HG02885 (cell line): ENCODE data around the gene GTF2H3.

Experiments
- ATAC-seq: cut with Tn5 transposase; IDR thresholded peaks from one replicate; pipeline ENCODE4 v1.9.1; 2021; ENCODE audit warnings: mild to moderate bottlenecking; ENCODE audit not compliant: unreplicated experiment, poor library complexity

Gene GTF2H3

DNA sequence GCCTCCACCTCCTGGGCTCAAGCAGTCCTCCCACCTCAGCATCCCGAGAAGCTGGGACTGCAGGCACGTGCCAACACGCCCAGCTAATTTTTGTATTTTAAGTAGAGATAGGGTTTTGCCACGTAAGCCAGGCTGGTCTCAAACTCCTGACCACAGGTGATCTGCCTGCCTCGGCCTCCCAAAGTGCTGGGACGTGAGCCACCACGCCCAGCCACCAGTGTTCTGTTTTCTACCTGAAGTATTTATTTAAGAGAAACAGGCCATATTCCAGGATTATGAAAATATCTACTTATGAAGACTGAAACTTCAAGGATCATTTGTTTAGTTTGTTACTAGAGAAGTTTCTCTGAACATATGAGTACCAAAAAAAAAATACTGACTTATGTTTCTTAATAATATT is 10.3 kb downstream of the GTF2H3 start:
- ATAC-seq = no peak

- ATAC-seq = no peak
These were observed 11.8 kb downstream of the GTF2H3 start for GRCh38 chr12:123645380-123645779.

GRCh38 chr12:123645878-123646277 is 12.2 kb downstream of the GTF2H3 start:
- ATAC-seq = no peak

GRCh38 chr12:123648401-123648800 is 14.8 kb downstream of the GTF2H3 start:
- ATAC-seq = no peak

DNA sequence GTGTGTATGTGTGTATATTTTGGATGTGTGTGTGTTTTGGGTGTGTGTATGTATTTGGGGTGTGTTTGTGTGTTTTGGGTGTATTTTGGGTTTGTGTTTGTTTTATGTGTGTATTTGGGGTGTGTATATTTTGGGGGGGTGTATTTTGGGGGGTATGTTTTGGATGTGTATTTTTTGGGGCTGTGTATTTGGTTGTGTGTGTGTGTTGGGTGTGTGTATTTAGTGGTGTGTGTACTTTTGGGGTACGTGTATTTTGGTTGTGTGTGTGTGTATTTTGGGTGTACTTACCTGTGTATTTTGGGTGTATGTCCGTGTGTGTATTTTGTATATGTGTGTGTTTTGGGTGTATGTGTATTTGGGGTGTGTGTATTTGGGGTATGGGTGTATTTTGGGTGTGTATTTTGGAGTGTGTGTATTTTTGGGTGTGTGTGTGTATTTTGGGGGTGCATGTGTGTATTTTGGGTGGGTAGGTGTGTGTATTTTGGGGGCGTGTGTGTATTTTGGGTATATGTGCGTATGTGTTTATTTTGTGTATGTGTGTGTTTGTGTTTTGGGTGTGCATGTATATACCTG is 20.6 kb downstream of the GTF2H3 start:
- no peak for ATAC-seq

GRCh38 chr12:123655420-123655819 is 21.8 kb downstream of the GTF2H3 start:
- ATAC-seq = peak; percentile 79

- ATAC-seq = no peak
These were observed 22.8 kb downstream of the GTF2H3 start for GRCh38 chr12:123656392-123656791.

GRCh38 chr12:123657211-123657610 is 23.6 kb downstream of the GTF2H3 start:
- ATAC-seq = no peak

DNA sequence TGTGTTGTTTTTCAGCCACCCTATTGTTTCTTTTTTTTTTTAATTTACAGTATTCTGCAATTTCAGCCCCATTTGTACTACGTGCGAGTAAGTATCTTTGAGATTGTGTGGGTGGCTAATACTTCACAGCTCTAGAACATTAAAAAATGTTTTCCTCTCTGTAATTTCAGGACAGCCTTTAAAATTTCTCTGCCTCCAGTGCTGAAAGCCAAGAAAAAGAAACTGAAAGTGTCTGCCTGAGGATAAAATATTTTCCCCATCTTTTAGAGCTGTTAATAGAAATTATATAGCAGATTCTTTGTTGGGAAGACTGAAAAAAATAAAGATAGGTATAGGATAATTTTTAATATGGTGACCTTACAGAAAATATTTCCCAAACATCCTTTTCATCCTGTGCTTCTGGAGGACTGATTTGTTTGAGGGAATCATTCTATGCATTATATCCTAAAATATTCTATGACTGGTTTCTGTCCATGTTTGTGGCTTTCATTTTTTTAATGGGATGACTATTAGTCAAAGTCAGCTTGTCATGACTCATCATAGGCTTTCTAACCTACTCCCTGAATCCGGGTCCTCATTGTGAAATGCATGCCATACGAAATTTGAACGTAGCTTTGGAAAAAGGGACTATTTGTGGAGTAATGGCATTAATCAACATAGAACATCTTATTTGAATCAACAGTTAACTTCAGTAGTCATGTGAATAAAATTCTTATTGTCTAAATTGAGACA is 26.5 kb downstream of the GTF2H3 start:
- no peak for ATAC-seq

DNA sequence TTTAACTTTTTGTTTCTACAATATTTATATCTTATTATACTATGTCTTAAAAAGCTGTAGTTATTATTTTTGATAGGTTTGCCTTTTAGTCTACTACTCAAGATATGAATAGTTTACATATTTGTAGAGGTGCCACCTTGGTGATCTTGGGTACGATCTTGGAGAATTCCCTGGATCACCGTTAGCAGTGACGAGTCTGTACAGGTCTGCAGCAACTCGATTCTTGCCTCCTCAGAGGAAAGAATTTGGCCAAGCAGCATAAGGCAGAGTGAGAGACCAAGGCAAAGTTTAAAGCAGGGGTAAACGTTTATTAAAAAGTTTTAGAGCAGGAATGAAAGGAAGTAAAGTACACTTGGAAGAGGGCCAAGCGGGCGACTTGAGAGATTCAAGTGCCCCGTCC is 34.1 kb downstream of the GTF2H3 start:
- ATAC-seq = no peak

DNA sequence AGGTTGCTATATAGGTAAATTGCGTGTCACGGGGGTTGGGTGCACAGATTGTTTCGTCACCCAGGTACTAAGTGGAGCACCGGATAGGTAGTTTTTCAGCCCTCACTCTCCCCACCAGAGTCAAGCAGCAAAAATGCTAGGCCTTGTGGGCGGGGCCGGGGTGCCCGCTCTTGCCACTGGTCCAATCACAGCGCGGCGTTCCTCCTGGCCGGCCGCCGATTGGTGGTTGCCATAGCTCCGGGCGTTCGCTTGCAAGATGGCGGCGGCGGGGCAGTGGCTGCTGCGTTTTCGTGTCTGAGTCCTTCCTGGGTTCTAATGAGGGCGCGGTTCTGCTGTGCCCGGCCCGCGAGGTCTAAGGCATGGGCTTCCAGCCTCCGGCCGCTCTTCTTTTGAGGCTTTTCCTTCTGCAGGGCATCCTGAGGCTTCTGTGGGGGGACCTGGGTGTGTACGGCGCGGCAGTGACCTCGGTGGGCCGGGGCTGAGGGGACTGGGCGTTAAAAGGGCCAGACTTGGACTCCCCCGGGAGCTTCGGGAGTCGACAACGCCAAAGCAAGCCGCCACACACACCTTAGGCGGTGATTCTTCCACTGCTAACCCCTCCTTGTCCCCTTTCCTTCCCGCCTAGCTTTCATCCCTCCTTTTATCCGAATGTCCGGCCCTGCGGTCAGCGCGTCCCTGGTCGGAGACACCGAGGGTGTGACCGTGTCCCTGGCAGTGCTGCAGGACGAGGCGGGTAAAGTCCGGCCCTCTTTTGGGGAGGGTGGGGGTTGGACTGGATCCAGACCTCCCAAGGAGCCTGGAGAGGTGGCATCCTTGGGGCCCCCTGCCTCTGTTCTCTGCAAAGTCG is 37.5 kb downstream of the GTF2H3 start, which contains the start of gene TCTN2:
Gene TCTN2 (plus strand): TSS at position 232 of the 847 bp plus-strand sequence. CDS start 128 bp downstream, at position 360.
- ATAC-seq = peak; percentile 100

- no peak for ATAC-seq
These were observed 38.2 kb downstream of the GTF2H3 start for GRCh38 chr12:123671876-123672275.

DNA sequence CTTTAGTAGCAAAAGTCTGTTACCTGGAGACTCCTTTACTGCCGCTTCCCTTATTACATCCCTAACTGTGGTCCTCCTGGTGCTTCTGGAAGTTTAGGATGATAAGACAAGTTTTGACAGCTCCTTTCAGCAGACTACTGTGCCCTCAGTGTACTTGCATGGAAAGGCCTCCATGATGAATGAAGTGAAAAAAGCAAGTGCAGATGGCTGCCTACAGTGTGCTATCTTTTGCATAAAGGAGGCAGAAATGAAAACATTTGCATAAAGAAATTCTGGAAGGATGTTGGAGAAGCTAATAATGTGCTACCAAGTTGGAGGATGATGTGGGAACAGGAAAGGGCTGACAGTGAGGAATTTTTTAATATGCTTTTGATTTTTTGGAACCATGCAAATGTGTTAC is 41.8 kb downstream of the GTF2H3 start:
- no peak for ATAC-seq

GRCh38 chr12:123676616-123677320 is 43.1 kb downstream of the GTF2H3 start:
- ATAC-seq = no peak

- ATAC-seq = no peak
These were observed 45.4 kb downstream of the GTF2H3 start for GRCh38 chr12:123678981-123679380.

DNA sequence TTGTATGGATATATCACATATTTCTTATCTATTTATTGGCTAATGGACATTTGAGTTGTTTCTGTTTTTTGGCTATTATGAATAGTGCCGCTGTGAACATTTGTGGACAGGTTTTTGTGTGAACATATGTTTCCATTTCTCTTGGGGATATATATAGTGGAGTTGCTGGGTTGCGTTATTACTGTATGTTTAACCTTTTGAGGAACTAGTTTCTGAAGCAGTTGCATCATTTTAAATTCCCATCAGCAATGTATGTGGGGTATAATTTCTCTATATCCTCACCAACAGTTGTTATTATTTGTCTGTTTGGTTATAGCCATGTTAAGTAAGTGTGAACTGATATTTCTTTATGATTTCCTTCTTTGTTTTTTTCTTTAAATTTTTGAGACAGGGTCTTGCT is 48.0 kb downstream of the GTF2H3 start:
- ATAC-seq = peak; percentile 64

DNA sequence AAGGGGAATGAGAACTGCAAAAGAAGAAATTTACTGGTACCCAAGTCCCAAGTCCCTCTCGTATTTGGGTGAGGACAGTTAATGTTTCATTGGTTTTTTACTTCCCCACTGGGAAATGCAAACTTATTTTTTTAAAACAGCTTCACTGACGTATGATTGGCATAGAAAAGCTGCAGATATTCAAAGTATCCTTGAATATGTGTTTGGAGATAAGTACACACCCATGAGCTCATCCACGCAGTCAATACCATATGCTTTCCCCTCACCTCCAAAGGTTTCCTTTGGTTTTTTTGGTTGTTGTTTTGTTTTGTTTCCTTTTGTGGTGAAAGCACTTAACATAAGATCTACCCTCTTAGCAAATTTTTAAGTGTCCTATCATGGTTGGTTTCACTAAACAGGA is 50.3 kb downstream of the GTF2H3 start:
- no peak for ATAC-seq

GRCh38 chr12:123686636-123687190 is 53.1 kb downstream of the GTF2H3 start:
- no peak for ATAC-seq

- no peak for ATAC-seq
These were observed 56.7 kb downstream of the GTF2H3 start for GRCh38 chr12:123690191-123690840.

- no peak for ATAC-seq
These were observed 62.6 kb downstream of the GTF2H3 start for GRCh38 chr12:123696207-123696606.
